ENCODE results near the gene EXOC4. TPM values are rescaled to one million over a fixed set of nuclear protein-coding genes. Genes with fewer than 3 reads are reported as not detected.
"Not testable (repeated sequence)": the region's sequence is repeated elsewhere in the genome, so short reads cannot be mapped to it uniquely, and the experiment has no call there.

EXOC4 gene
- total and polyA plus RNA-seq, 7 experiments from 2014 or later, result 44.1 to 106 (median 74.2) TPM

GRCh38 chr7:133777701-133778100 lies 524.8 kb downstream of the EXOC4 start:
- DNase-seq, result no peak
- intact Hi-C loops (cut with micrococcal nuclease), result no loop called here
- H3K4me1 ChIP-seq (ENCODE audit: control insufficient read depth in 2 of 2, insufficient read depth in 2 of 2, low read length in 2 of 2), result no peaks in the 10 kb centered on the region
- Mint-ChIP-seq H3K36me3 (peaks cover 2 to 53% (median 44%) of the 10 kb centered on the region in 5 donors), H3K27me3 (no peaks in the 10 kb centered on the region), H3K4me3 (no peak overlapping the region), H3K9me3 (peaks cover 0 to 7% (median 0%) of the 10 kb centered on the region in 11 donors), H3K27ac (no peak overlapping the region), H3K4me1 (peaks cover 0 to 3% (median 0%) of the 10 kb centered on the region in 7 donors)
- ChIA-PET CTCF (no interaction called here), POLR2A (no interaction called here)
- no peaks in the 10 kb centered on the region for H3K9me3 ChIP-seq (ENCODE audit: control insufficient read depth in 2 of 3, low read length in 3 of 3)
- no peaks in the 10 kb centered on the region for H3K27me3 ChIP-seq (ENCODE audit: control insufficient read depth in 2 of 2, insufficient read depth in 2 of 2, low read length in 2 of 2)
- H3K4me3 ChIP-seq (ENCODE audit: low read length), result no peak overlapping the region
- H3K27ac ChIP-seq (ENCODE audit: low read depth, low read length), result no peak overlapping the region
- no peak for ATAC-seq
- no peaks in the 10 kb centered on the region for H3K36me3 ChIP-seq (ENCODE audit: control insufficient read depth in 2 of 3, insufficient read depth in 3 of 3, low read length in 3 of 3)

- ATAC-seq (no peak), DNase-seq (no peak)
- Mint-ChIP-seq H3K27ac (no peak overlapping the region), H3K36me3 (peaks cover 2 to 53% (median 44%) of the 10 kb centered on the region in 5 donors), H3K27me3 (no peaks in the 10 kb centered on the region), H3K4me3 (no peak overlapping the region), H3K9me3 (peaks cover 0 to 7% (median 0%) of the 10 kb centered on the region in 11 donors), H3K4me1 (peaks cover 0 to 3% (median 0%) of the 10 kb centered on the region in 7 donors)
- no peaks in the 10 kb centered on the region for H3K4me1 ChIP-seq (ENCODE audit: control insufficient read depth in 2 of 2, insufficient read depth in 2 of 2, low read length in 2 of 2)
- H3K36me3 ChIP-seq (ENCODE audit: control insufficient read depth in 2 of 3, insufficient read depth in 3 of 3, low read length in 3 of 3), result no peaks in the 10 kb centered on the region
- intact Hi-C loops (cut with micrococcal nuclease), result no loop called here
- CTCF ChIA-PET, result no interaction called here
- no peaks in the 10 kb centered on the region for H3K9me3 ChIP-seq (ENCODE audit: control insufficient read depth in 2 of 3, low read length in 3 of 3)
- H3K4me3 ChIP-seq (ENCODE audit: low read length), result no peak overlapping the region
- H3K27ac ChIP-seq (ENCODE audit: low read depth, low read length), result no peak overlapping the region
- POLR2A ChIA-PET, result no interaction called here
- no peaks in the 10 kb centered on the region for H3K27me3 ChIP-seq (ENCODE audit: control insufficient read depth in 2 of 2, insufficient read depth in 2 of 2, low read length in 2 of 2)
Measured at GRCh38 chr7:133778472-133778871, 525.6 kb downstream of the EXOC4 start.

GRCh38 chr7:133779538-133779937 lies 526.7 kb downstream of the EXOC4 start:
- H3K4me1 ChIP-seq (ENCODE audit: control insufficient read depth in 2 of 2, insufficient read depth in 2 of 2, low read length in 2 of 2); H3K36me3 ChIP-seq (ENCODE audit: control insufficient read depth in 2 of 3, insufficient read depth in 3 of 3, low read length in 3 of 3); H3K27ac ChIP-seq (ENCODE audit: low read depth, low read length); H3K9me3 ChIP-seq (ENCODE audit: control insufficient read depth in 2 of 3, low read length in 3 of 3); CTCF ChIA-PET; H3K4me3 ChIP-seq (ENCODE audit: low read length); H3K4me3 Mint-ChIP-seq; DNase-seq; H3K27ac Mint-ChIP-seq; H3K27me3 ChIP-seq (ENCODE audit: control insufficient read depth in 2 of 2, insufficient read depth in 2 of 2, low read length in 2 of 2); H3K4me1 Mint-ChIP-seq; ATAC-seq; intact Hi-C loops (cut with micrococcal nuclease); POLR2A ChIA-PET; H3K27me3 Mint-ChIP-seq; H3K9me3 Mint-ChIP-seq: not testable (repeated sequence)
- H3K36me3 Mint-ChIP-seq, result peaks cover 2 to 57% (median 41%) of the 10 kb centered on the region in 5 donors

GRCh38 chr7:133780912-133781311 lies 528.0 kb downstream of the EXOC4 start:
- no peak overlapping the region for H3K4me3 ChIP-seq (ENCODE audit: low read length)
- H3K27me3 ChIP-seq (ENCODE audit: control insufficient read depth in 2 of 2, insufficient read depth in 2 of 2, low read length in 2 of 2), result no peaks in the 10 kb centered on the region
- peaks cover 2 to 55% (median 40%) of the 10 kb centered on the region in 5 donors for H3K36me3 Mint-ChIP-seq
- H3K4me1 ChIP-seq (ENCODE audit: control insufficient read depth in 2 of 2, insufficient read depth in 2 of 2, low read length in 2 of 2), result no peaks in the 10 kb centered on the region
- peaks cover 0 to 7% (median 0%) of the 10 kb centered on the region in 11 donors for H3K9me3 Mint-ChIP-seq
- no peak overlapping the region for H3K4me3 Mint-ChIP-seq
- intact Hi-C loops (cut with micrococcal nuclease), result no loop called here
- no peak overlapping the region for H3K27ac Mint-ChIP-seq
- ATAC-seq (no peak), DNase-seq (no peak)
- no peaks in the 10 kb centered on the region for H3K36me3 ChIP-seq (ENCODE audit: control insufficient read depth in 2 of 3, insufficient read depth in 3 of 3, low read length in 3 of 3)
- POLR2A ChIA-PET, result no interaction called here
- H3K27me3 Mint-ChIP-seq, result no peaks in the 10 kb centered on the region
- H3K4me1 Mint-ChIP-seq, result peaks cover 0 to 3% (median 0%) of the 10 kb centered on the region in 7 donors
- CTCF ChIA-PET, result interaction anchor here (0.5 kb wide), 1 partner anchor 184 kb away, joined by 3 read pairs; no protein-coding TSS in a partner anchor
- no peaks in the 10 kb centered on the region for H3K9me3 ChIP-seq (ENCODE audit: control insufficient read depth in 2 of 3, low read length in 3 of 3)
- no peak overlapping the region for H3K27ac ChIP-seq (ENCODE audit: low read depth, low read length)

- H3K36me3 ChIP-seq (ENCODE audit: control insufficient read depth in 2 of 3, insufficient read depth in 3 of 3, low read length in 3 of 3), result no peaks in the 10 kb centered on the region
- Mint-ChIP-seq H3K36me3 (peaks cover 2 to 50% (median 34%) of the 10 kb centered on the region in 5 donors), H3K4me1 (peaks cover 0 to 3% (median 0%) of the 10 kb centered on the region in 7 donors), H3K4me3 (no peak overlapping the region), H3K27ac (no peak overlapping the region), H3K27me3 (no peaks in the 10 kb centered on the region), H3K9me3 (peaks cover 0 to 7% (median 0%) of the 10 kb centered on the region in 11 donors)
- no peak overlapping the region for H3K4me3 ChIP-seq (ENCODE audit: low read length)
- CTCF ChIA-PET, result no interaction called here
- DNase-seq, result no peak
- intact Hi-C loops (cut with micrococcal nuclease), result no loop called here
- no peak for ATAC-seq
- POLR2A ChIA-PET, result no interaction called here
- no peaks in the 10 kb centered on the region for H3K27me3 ChIP-seq (ENCODE audit: control insufficient read depth in 2 of 2, insufficient read depth in 2 of 2, low read length in 2 of 2)
- H3K27ac ChIP-seq (ENCODE audit: low read depth, low read length), result no peak overlapping the region
- no peaks in the 10 kb centered on the region for H3K9me3 ChIP-seq (ENCODE audit: control insufficient read depth in 2 of 3, low read length in 3 of 3)
- H3K4me1 ChIP-seq (ENCODE audit: control insufficient read depth in 2 of 2, insufficient read depth in 2 of 2, low read length in 2 of 2), result no peaks in the 10 kb centered on the region
Measured at GRCh38 chr7:133781486-133782090, 528.7 kb downstream of the EXOC4 start.

- Histone ChIP-seq H3K4me1 (ENCODE audit: control insufficient read depth in 2 of 2, insufficient read depth in 2 of 2, low read length in 2 of 2) (no peaks in the 10 kb centered on the region), H3K36me3 (ENCODE audit: control insufficient read depth in 2 of 3, insufficient read depth in 3 of 3, low read length in 3 of 3) (no peaks in the 10 kb centered on the region), H3K4me3 (ENCODE audit: low read length) (no peak overlapping the region), H3K9me3 (ENCODE audit: control insufficient read depth in 2 of 3, low read length in 3 of 3) (no peaks in the 10 kb centered on the region), H3K27me3 (ENCODE audit: control insufficient read depth in 2 of 2, insufficient read depth in 2 of 2, low read length in 2 of 2) (no peaks in the 10 kb centered on the region), H3K27ac (ENCODE audit: low read depth, low read length) (no peak overlapping the region)
- POLR2A ChIA-PET, result no interaction called here
- ATAC-seq, result no peak
- DNase-seq, result no peak
- H3K9me3 Mint-ChIP-seq, result peaks cover 0 to 7% (median 0%) of the 10 kb centered on the region in 11 donors
- H3K4me3 Mint-ChIP-seq, result no peak overlapping the region
- H3K4me1 Mint-ChIP-seq, result peaks cover 0 to 3% (median 0%) of the 10 kb centered on the region in 7 donors
- H3K36me3 Mint-ChIP-seq, result peaks cover 0 to 41% (median 26%) of the 10 kb centered on the region in 5 donors
- no peaks in the 10 kb centered on the region for H3K27me3 Mint-ChIP-seq
- CTCF ChIA-PET, result no interaction called here
- no peak overlapping the region for H3K27ac Mint-ChIP-seq
- intact Hi-C loops (cut with micrococcal nuclease), result no loop called here
Measured at GRCh38 chr7:133782470-133782869, 529.6 kb downstream of the EXOC4 start.

- H3K27me3 Mint-ChIP-seq, result no peaks in the 10 kb centered on the region
- Histone ChIP-seq H3K27me3 (ENCODE audit: control insufficient read depth in 2 of 2, insufficient read depth in 2 of 2, low read length in 2 of 2) (no peaks in the 10 kb centered on the region), H3K4me1 (ENCODE audit: control insufficient read depth in 2 of 2, insufficient read depth in 2 of 2, low read length in 2 of 2) (no peaks in the 10 kb centered on the region), H3K4me3 (ENCODE audit: low read length) (no peak overlapping the region), H3K27ac (ENCODE audit: low read depth, low read length) (no peak overlapping the region), H3K9me3 (ENCODE audit: control insufficient read depth in 2 of 3, low read length in 3 of 3) (no peaks in the 10 kb centered on the region), H3K36me3 (ENCODE audit: control insufficient read depth in 2 of 3, insufficient read depth in 3 of 3, low read length in 3 of 3) (no peaks in the 10 kb centered on the region)
- peaks cover 0 to 2% (median 0%) of the 10 kb centered on the region in 7 donors for H3K4me1 Mint-ChIP-seq
- H3K27ac Mint-ChIP-seq, result no peak overlapping the region
- POLR2A ChIA-PET, result no interaction called here
- CTCF ChIA-PET, result no interaction called here
- H3K4me3 Mint-ChIP-seq, result no peak overlapping the region
- DNase-seq (no peak), ATAC-seq (no peak)
- H3K9me3 Mint-ChIP-seq, result peaks cover 0 to 7% (median 0%) of the 10 kb centered on the region in 11 donors
- peaks cover 0 to 37% (median 22%) of the 10 kb centered on the region in 5 donors for H3K36me3 Mint-ChIP-seq
- intact Hi-C loops (cut with micrococcal nuclease), result no loop called here
Measured at GRCh38 chr7:133783276-133783675, 530.4 kb downstream of the EXOC4 start.

Data from naive thymus-derived CD4-positive, alpha-beta T cell (primary cell).